Gastroesophageal sphincter (tissue), 3 donors: ENCODE measurements around the gene UPP2.

ENCODE experiments used
- CTCF ChIP-seq, 4 experiments: fragments of 200-600 bp in 2 of 4; fragments of 450-650 bp in 2 of 4; sonication (generic) in 1 of 4; IDR thresholded peaks; one replicate each; pipeline ENCODE4 v1.5.1; 2017 to 2019; ENCODE audit warnings: antibody characterized with exemption in 4 of 4, mild to moderate bottlenecking in 2 of 4, moderate library complexity in 2 of 4
- POLR2A ChIP-seq, 2 donors: fragments of 450-650 bp; IDR thresholded peaks; one replicate each; pipeline ENCODE4 v1.6.1; 2017; ENCODE audit warnings: antibody characterized with exemption in 2 of 2, mild to moderate bottlenecking in 2 of 2, moderate library complexity in 1 of 2

GRCh38 chr2:158099716-158100115 lies 2.0 kb upstream of the UPP2 start:
- TF ChIP-seq POLR2A (IDR thresholded peaks at IDR 0.05) (no peak), CTCF (IDR thresholded peaks at IDR 0.05) (no peak)
